ENCODE measurements around the gene CEP164. TPM values are rescaled to one million over a fixed set of nuclear protein-coding genes. Genes with fewer than 3 reads are reported as not detected.

Gene CEP164
- total RNA-seq, 3 donors from 2014 or later = 13.8 to 26.2 (median 17.3) TPM

DNA sequence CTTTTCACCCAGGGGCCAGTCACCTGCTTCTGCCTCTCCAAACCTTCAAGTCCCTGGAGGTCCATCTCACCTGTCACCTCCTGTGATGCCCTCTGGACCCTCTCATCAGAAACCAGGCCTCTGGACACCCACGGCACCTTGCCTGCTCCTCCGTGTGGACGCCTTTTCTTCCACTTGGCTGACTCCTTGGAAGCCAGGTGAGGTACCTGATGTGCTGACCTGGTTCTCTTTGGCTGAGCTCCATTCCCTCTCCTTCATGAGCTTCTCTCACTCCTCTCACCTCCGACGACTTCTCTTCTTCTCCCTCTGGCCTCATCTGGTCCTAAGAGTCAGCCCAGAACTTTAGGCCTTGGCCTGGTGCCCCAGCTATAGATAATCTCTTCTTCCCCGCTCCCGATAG lies 99.3 kb downstream of the CEP164 start:
- no peak for DNase-seq
- no peak overlapping the region for H3K4me3 ChIP-seq
- H3K36me3 ChIP-seq (ENCODE audit: low read depth) = no peaks in the 10 kb centered on the region
- TF ChIP-seq, protein P1, sequence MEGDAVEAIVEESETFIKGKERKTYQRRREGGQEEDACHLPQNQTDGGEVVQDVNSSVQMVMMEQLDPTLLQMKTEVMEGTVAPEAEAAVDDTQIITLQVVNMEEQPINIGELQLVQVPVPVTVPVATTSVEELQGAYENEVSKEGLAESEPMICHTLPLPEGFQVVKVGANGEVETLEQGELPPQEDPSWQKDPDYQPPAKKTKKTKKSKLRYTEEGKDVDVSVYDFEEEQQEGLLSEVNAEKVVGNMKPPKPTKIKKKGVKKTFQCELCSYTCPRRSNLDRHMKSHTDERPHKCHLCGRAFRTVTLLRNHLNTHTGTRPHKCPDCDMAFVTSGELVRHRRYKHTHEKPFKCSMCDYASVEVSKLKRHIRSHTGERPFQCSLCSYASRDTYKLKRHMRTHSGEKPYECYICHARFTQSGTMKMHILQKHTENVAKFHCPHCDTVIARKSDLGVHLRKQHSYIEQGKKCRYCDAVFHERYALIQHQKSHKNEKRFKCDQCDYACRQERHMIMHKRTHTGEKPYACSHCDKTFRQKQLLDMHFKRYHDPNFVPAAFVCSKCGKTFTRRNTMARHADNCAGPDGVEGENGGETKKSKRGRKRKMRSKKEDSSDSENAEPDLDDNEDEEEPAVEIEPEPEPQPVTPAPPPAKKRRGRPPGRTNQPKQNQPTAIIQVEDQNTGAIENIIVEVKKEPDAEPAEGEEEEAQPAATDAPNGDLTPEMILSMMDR (IDR thresholded peaks at IDR 0.05) = no peak
- H3K9me3 ChIP-seq = no peaks in the 10 kb centered on the region
- no peak for ATAC-seq
- intact Hi-C loops (cut with DNase I, micrococcal nuclease) = loop anchor here (5.0 kb wide), 2 partner anchors 380 to 390 kb away; no protein-coding TSS in a partner anchor
- no peaks in the 10 kb centered on the region for H3K4me1 ChIP-seq (ENCODE audit: low read depth)

DNA sequence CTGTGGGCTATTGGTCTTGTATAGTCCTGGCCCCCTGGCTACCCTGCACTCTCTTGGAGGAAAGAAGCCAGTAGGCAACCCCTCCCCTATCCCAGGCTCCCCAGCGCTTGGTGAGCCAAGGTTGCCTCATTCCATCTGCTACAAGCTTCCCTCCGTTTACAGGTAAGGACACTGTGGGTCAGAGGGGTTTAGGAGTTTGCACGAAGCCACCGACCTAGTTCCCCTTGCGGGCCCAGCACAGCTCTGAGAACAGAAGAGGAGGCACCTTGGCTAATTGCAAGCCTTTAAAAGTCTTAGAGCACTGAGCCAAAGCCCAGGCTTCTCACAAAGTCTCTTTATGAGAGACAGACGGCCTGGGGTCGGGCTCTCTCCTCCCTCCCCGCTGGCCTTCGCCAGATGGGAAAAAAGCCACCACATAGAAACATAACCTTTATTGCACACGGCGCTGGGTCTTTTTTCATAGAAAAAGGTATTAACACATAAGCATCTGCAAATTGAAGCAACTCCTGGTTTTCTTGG lies 99.8 kb downstream of the CEP164 start:
- Histone ChIP-seq H3K4me1 (ENCODE audit: low read depth) (no peaks in the 10 kb centered on the region), H3K4me3 (no peak overlapping the region), H3K9me3 (no peaks in the 10 kb centered on the region), H3K36me3 (ENCODE audit: low read depth) (no peaks in the 10 kb centered on the region)
- intact Hi-C loops (cut with DNase I, micrococcal nuclease) = loop anchor here (5.0 kb wide), 2 partner anchors 380 to 390 kb away; no protein-coding TSS in a partner anchor
- DNase-seq (no peak), ATAC-seq (no peak)
- TF ChIP-seq, protein P1 (IDR thresholded peaks at IDR 0.05) = no peak

DNA sequence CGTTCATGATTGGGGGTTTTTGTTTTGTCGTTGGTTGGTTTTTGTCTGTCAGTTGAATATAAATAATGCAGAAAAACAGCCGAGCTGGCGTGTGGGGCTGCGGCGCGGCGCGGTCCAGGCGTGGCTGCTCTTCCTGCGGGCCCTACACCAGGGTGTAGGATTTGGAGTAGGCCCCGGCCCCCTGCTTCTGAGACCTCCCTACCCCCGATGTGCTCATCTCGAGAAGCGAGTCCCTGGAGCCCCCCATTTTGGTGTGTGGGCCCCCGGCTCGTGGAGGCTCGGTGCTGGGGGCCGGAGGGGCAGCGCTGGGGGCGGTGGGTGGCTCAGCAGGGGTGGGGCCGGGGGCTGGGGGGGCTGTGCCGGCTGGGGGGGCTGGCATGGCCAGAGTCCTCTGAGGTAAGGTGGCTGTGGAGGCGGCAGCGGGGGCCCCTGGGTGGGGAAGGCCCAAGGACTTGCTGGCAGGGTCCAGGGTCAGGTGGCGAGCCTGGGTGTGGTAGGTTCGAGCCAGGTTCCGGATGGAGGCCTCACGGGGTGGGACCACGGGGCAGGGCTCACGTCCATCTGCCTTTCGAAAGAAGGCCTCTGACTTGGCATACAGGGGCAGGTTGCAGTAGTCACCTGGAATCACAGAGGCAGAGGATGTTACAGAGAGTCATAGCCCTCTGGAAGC lies 100.7 kb downstream of the CEP164 start:
- H3K36me3 ChIP-seq (ENCODE audit: low read depth) = no peaks in the 10 kb centered on the region
- H3K4me3 ChIP-seq = no peak overlapping the region
- DNase-seq = no peak
- H3K9me3 ChIP-seq = no peaks in the 10 kb centered on the region
- TF ChIP-seq, protein P1 (IDR thresholded peaks at IDR 0.05) = no peak
- intact Hi-C loops (cut with DNase I, micrococcal nuclease) = loop anchor here (5.0 kb wide), 2 partner anchors 379 to 389 kb away; no protein-coding TSS in a partner anchor
- no peaks in the 10 kb centered on the region for H3K4me1 ChIP-seq (ENCODE audit: low read depth)
- no peak for ATAC-seq

DNA sequence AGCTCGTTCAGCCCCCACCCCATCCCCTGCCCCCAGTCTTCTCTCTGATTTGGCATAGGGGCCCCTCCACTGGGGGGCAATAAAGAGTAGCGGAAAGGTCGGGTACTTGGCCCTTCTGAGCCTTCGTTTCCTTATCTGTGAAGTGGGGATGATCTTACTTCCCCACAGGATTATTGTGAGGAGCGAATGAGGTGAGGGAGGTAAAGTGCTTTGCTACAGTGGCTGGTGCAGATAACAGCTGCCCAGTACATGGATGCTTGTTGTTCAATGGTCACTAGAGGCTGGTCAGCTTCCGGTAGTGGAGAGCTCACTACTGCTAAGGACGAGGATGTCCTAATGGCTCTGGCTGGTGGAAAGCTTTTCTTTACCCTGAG lies 101.2 kb downstream of the CEP164 start:
- no peaks in the 10 kb centered on the region for H3K36me3 ChIP-seq (ENCODE audit: low read depth)
- no peak for DNase-seq
- no peaks in the 10 kb centered on the region for H3K4me1 ChIP-seq (ENCODE audit: low read depth)
- ATAC-seq = no peak
- intact Hi-C loops (cut with DNase I, micrococcal nuclease) = loop anchor here (5.0 kb wide), 2 partner anchors 378 to 388 kb away; no protein-coding TSS in a partner anchor
- TF ChIP-seq, protein P1 (IDR thresholded peaks at IDR 0.05) = no peak
- no peak overlapping the region for H3K4me3 ChIP-seq
- H3K9me3 ChIP-seq = no peaks in the 10 kb centered on the region

DNA sequence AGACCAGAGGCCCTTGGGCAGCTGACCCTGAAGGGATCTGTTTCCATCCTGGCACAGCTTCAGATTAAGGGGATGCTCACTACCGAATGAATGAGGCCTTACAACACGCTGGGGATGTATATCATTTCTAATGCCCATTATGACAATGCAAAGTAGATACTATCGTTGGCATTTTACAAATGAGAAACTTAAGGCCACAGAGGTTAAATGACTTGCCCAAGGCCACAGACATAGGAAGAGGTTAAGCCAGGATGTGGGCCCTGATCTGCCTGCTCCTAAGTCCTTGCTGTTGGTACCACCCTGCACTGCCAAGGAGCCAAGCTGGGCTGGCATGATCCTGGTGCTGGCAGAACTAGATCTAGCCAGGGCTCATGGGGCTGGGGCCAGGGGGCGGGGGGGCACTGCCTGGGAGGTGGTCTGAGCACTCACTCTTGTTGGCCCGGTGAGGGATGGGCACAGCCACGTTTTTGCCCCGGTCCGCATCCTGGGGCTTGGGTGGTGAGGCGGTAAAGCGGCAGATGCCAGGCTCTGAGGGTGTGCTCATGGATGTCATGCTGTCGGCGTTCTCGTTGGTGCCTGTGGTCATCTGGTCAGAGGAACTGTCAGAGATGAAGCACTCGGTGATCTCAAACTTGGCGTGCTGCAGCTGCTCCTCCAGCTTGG lies 102.8 kb downstream of the CEP164 start:
- intact Hi-C loops (cut with DNase I, micrococcal nuclease) = no loop called here

More for the DNA sequence above, 102.8 kb downstream of the CEP164 start:
- Histone ChIP-seq H3K4me1 (ENCODE audit: low read depth) (no peaks in the 10 kb centered on the region), H3K4me3 (no peak overlapping the region), H3K9me3 (no peaks in the 10 kb centered on the region), H3K36me3 (ENCODE audit: low read depth) (no peaks in the 10 kb centered on the region)
- TF ChIP-seq, protein P1 (IDR thresholded peaks at IDR 0.05) = no peak
- ATAC-seq (no peak), DNase-seq (no peak)

Data from mucosa of descending colon (tissue), 3 donors.